ENCODE data around the gene SENP7. TPM values are rescaled to one million over a fixed set of nuclear protein-coding genes. Genes with fewer than 3 reads are reported as not detected.
"Not testable (repeated sequence)": the region's sequence is repeated elsewhere in the genome, so short reads cannot be mapped to it uniquely, and the experiment has no call there.

The SENP7 gene
- total and polyA plus RNA-seq, 2 experiments from 2014 or later, result 5.0 to 9.0 TPM

- TF ChIP-seq NANOG (IDR thresholded peaks at IDR 0.05; ENCODE audit: borderline replicate concordance) (no peak), JUNB (IDR thresholded peaks at IDR 0.05; ENCODE audit: unreplicated experiment) (no peak), EZH2 (IDR thresholded peaks at IDR 0.05; ENCODE audit: low read depth, unreplicated experiment) (no peak), POLR2AphosphoS5 (IDR thresholded peaks at IDR 0.05; ENCODE audit: low read depth) (no peak), EZH2phosphoT487 (IDR thresholded peaks at IDR 0.05; ENCODE audit: unreplicated experiment) (no peak)
Measured at GRCh38 chr3:101310978-101311375, 202.0 kb downstream of the SENP7 start (continued).

- not testable (repeated sequence) for H3K79me2 ChIP-seq (replicated peaks; ENCODE audit: insufficient read depth); H3K4me3 ChIP-seq; H3F3A ChIP-seq (replicated peaks; ENCODE audit: low read depth); H3K4me1 ChIP-seq (ENCODE audit: insufficient read depth); DNase-seq (ENCODE audit: low spot score); H3K27ac ChIP-seq (ENCODE audit: low read depth); H3K4me1 Mint-ChIP-seq; H3K4me2 ChIP-seq; H3K9me2 ChIP-seq (ENCODE audit: insufficient read depth); H3K27me3 ChIP-seq (ENCODE audit: insufficient read depth); ATAC-seq; H3K27ac Mint-ChIP-seq; H2AFZ ChIP-seq; H3K27me3 Mint-ChIP-seq (ENCODE audit: insufficient read depth, low read depth, poor library complexity); H3K36me3 ChIP-seq (ENCODE audit: insufficient read depth); H3K4me3 Mint-ChIP-seq; H4K20me1 ChIP-seq (replicated peaks; ENCODE audit: insufficient read depth)
- Mint-ChIP-seq H3K36me3 (ENCODE audit: low read depth) (peaks cover 23% of the 10 kb centered on the region), H3K9me3 (peaks cover 32% of the 10 kb centered on the region)
Measured at GRCh38 chr3:101308147-101308772, 204.8 kb downstream of the SENP7 start.

- no peaks in the 10 kb centered on the region for H3K4me1 Mint-ChIP-seq
- Histone ChIP-seq H3K27ac (ENCODE audit: low read depth) (no peak overlapping the region), H2AFZ (no peak overlapping the region), H3F3A (replicated peaks; ENCODE audit: low read depth) (no peaks in the 10 kb centered on the region), H3K9me2 (ENCODE audit: insufficient read depth) (no peaks in the 10 kb centered on the region), H3K36me3 (ENCODE audit: insufficient read depth) (no peaks in the 10 kb centered on the region), H4K20me1 (replicated peaks; ENCODE audit: insufficient read depth) (no peaks in the 10 kb centered on the region), H3K4me2 (no peak overlapping the region), H3K4me3 (no peak overlapping the region), H3K27me3 (ENCODE audit: insufficient read depth) (no peaks in the 10 kb centered on the region), H3K4me1 (ENCODE audit: insufficient read depth) (no peaks in the 10 kb centered on the region), H3K79me2 (replicated peaks; ENCODE audit: insufficient read depth) (no peaks in the 10 kb centered on the region)
- H3K4me3 Mint-ChIP-seq, result no peak overlapping the region
- peaks cover 3% of the 10 kb centered on the region for H3K27me3 Mint-ChIP-seq (ENCODE audit: insufficient read depth, low read depth, poor library complexity)
- H3K9me3 Mint-ChIP-seq, result peaks cover 24% of the 10 kb centered on the region
- ATAC-seq (no peak), DNase-seq (ENCODE audit: low spot score) (no peak)
- peaks cover 15% of the 10 kb centered on the region for H3K36me3 Mint-ChIP-seq (ENCODE audit: low read depth)
- no peak overlapping the region for H3K27ac Mint-ChIP-seq
- TF ChIP-seq EZH2phosphoT487 (IDR thresholded peaks at IDR 0.05; ENCODE audit: unreplicated experiment) (no peak), ZNF114 (CRISPR knock-in tag; IDR thresholded peaks at IDR 0.05) (no peak), NANOG (IDR thresholded peaks at IDR 0.05; ENCODE audit: borderline replicate concordance) (no peak), JUNB (IDR thresholded peaks at IDR 0.05; ENCODE audit: unreplicated experiment) (no peak), ETS1 (IDR thresholded peaks at IDR 0.05) (no peak), REST (IDR thresholded peaks at IDR 0.05; ENCODE audit: unreplicated experiment) (no peak), ZNF462 (CRISPR knock-in tag; IDR thresholded peaks at IDR 0.05) (no peak), EZH2 (IDR thresholded peaks at IDR 0.05; ENCODE audit: low read depth, unreplicated experiment) (no peak), POLR2AphosphoS5 (IDR thresholded peaks at IDR 0.05; ENCODE audit: low read depth) (no peak)
Measured at GRCh38 chr3:101303836-101304235, 209.2 kb downstream of the SENP7 start.
